OCI-LY7 (cell line): Measurements from ENCODE around the gene ZNF516.

Source experiments
- CTCF ChIP-seq: fragments of 200-600 bp; sonication (generic); conservative IDR thresholded peaks from 2 replicates; pipeline ENCODE4 v1.5.1; 2014; ENCODE audit warnings: mild to moderate bottlenecking, antibody characterized with exemption, low read length, moderate library complexity, mixed read lengths
- EZH2phosphoT487 ChIP-seq: fragments of 200-600 bp; sonication (generic); IDR thresholded peaks from 2 replicates; pipeline ENCODE4 v1.6.1; 2018; ENCODE audit warnings: low read depth, borderline replicate concordance, mild to moderate bottlenecking, mixed run types, antibody characterized with exemption, low read length, moderate library complexity, mixed read lengths

GRCh38 chr18:76491473-76491775, 3.6 kb downstream of the ZNF516 start:
- TF ChIP-seq EZH2phosphoT487 (no peak), CTCF (no peak)
